SJSA1 (cell line): ENCODE measurements around the gene MDK. TPM values are rescaled to one million over a fixed set of nuclear protein-coding genes. Genes with fewer than 3 reads are reported as not detected.
A peak's percentile ranks its signal among the peaks of the same experiment; 100 is the strongest.
"Not testable (repeated sequence)": the region's sequence is repeated elsewhere in the genome, so short reads cannot be mapped to it uniquely, and the experiment has no call there.

Experiments
- DNase-seq, 2 experiments: peaks; one replicate each; pipeline ENCODE4 v3.0.0-alpha.2; 2015 to 2020; ENCODE audit warnings: low spot score in 2 of 2, low read depth in 1 of 2
- H3K27ac ChIP-seq: fragments of 250-450 bp; sonication (Bioruptor Pico); 2 replicates; pipeline ENCODE4 v1.5.1; 2020; ENCODE audit warnings: mild to moderate bottlenecking, moderate library complexity
- H3K27me3 ChIP-seq: fragments of 250-450 bp; sonication (Bioruptor Pico); replicated peaks from 2 replicates; pipeline ENCODE4 v1.5.1; 2020; ENCODE audit warnings: mild to moderate bottlenecking, moderate library complexity
- H3K36me3 ChIP-seq: fragments of 250-450 bp; sonication (Bioruptor Pico); 2 replicates; pipeline ENCODE4 v1.5.1; 2020; ENCODE audit warnings: mild to moderate bottlenecking
- H3K4me1 ChIP-seq: fragments of 250-450 bp; sonication (Bioruptor Pico); replicated peaks from 2 replicates; pipeline ENCODE4 v1.6.1; 2021; ENCODE audit warnings: mild to moderate bottlenecking
- H3K4me3 ChIP-seq: fragments of 250-450 bp; sonication (Bioruptor Pico); 2 replicates; pipeline ENCODE4 v1.5.1; 2020; ENCODE audit warnings: mild to moderate bottlenecking
- H3K9me3 ChIP-seq: fragments of 250-450 bp; sonication (Bioruptor Pico); replicated peaks from 2 replicates; pipeline ENCODE4 v1.5.1; 2020; ENCODE audit warnings: mild to moderate bottlenecking
- total RNA-seq: library from RNA; depleted of rRNA; stranded (reverse); fragments of >200 nt; shearing (Covaris generic); gene quantifications from 2 replicates; pipeline ENCODE4 v1.2.3, GENCODE V29; 2014

Gene MDK
- total RNA-seq, 1 experiment from 2014 or later = 164 TPM

DNA sequence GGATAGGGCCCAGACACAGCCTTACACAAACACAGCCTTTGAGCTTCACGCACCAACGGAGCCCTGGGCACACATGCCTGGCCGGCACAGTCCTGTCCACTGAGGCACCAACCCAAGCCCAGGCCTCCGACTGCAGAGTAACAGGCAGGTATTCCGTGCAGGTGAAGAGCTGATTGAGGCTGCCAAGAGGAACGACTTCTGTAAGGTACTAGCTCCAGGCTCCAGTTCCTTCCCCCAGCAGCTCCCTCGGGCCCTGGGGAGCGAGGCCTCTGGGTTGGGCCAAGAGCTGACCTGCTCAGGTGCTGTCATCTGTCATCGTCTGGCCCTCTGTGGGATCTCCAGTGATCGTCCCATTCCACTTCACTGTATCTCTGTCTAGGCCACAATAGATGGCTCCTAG is 3.2 kb upstream of the MDK start:
- H3K4me3 ChIP-seq = no peak overlapping the region
- H3K4me1 ChIP-seq = peaks cover 22% of the 10 kb centered on the region
- H3K9me3 ChIP-seq = no peaks in the 10 kb centered on the region
- H3K27me3 ChIP-seq = no peaks in the 10 kb centered on the region
- H3K27ac ChIP-seq = no peak overlapping the region
- DNase-seq = no peak
- H3K36me3 ChIP-seq = peaks cover 38% of the 10 kb centered on the region

DNA sequence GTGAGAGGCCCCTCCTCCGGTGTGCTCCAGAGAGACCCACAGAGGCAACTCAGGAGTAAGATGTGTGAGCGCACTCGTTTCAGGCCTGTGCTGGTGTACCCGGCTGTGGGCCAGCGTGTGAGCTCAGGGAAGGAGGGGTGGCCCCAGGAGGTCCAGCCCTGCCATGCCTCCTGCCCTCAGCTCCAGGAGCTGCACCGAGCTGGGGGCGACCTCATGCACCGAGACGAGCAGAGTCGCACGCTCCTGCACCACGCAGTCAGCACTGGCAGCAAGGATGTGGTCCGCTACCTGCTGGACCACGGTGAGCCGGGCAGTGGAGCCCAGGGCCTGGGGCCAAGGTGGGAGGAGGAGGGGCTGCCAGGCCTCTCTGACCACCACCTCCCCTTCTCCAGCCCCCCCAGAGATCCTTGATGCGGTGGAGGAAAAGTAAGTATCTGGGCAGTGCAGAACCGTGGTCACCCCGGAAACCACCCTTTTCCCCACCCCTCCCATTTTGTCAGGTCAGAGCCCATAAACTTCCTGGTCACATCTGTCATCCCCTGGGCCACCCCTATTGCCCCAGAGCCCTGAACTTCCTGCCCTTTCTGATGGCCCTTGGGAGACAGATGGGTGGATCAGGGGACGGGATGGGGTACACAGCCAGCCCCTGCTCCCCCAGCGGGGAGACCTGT is 2.5 kb upstream of the MDK start:
- no peaks in the 10 kb centered on the region for H3K9me3 ChIP-seq
- H3K27ac ChIP-seq = no peak overlapping the region
- no peak overlapping the region for H3K4me3 ChIP-seq
- H3K27me3 ChIP-seq = no peaks in the 10 kb centered on the region
- peaks cover 36% of the 10 kb centered on the region for H3K36me3 ChIP-seq
- no peak for DNase-seq
- peaks cover 22% of the 10 kb centered on the region for H3K4me1 ChIP-seq

DNA sequence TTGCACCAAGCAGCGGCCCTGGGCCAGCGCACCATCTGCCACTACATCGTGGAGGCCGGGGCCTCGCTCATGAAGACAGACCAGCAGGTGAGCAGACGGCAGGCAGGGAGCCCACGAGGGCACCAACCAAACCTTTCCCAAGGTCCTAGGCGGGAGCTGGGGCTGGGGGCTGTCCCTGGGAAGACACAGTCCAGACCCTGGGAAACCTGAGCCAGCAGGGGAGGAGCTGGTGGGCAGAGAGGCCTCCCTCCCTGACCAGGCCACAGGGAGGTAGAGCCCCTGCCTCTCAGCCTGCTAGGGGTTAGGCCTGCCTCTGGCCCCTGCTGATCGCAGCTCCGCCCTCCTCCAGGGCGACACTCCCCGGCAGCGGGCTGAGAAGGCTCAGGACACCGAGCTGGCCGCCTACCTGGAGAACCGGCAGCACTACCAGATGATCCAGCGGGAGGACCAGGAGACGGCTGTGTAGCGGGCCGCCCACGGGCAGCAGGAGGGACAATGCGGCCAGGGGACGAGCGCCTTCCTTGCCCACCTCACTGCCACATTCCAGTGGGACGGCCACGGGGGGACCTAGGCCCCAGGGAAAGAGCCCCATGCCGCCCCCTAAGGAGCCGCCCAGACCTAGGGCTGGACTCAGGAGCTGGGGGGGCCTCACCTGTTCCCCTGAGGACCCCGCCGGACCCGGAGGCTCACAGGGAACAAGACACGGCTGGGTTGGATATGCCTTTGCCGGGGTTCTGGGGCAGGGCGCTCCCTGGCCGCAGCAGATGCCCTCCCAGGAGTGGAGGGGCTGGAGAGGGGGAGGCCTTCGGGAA is 1.8 kb upstream of the MDK start:
- H3K27me3 ChIP-seq, H3K9me3 ChIP-seq, H3K4me3 ChIP-seq, H3K27ac ChIP-seq, DNase-seq: not testable (repeated sequence)
- H3K4me1 ChIP-seq = peaks cover 22% of the 10 kb centered on the region
- H3K36me3 ChIP-seq = peaks cover 28% of the 10 kb centered on the region

DNA sequence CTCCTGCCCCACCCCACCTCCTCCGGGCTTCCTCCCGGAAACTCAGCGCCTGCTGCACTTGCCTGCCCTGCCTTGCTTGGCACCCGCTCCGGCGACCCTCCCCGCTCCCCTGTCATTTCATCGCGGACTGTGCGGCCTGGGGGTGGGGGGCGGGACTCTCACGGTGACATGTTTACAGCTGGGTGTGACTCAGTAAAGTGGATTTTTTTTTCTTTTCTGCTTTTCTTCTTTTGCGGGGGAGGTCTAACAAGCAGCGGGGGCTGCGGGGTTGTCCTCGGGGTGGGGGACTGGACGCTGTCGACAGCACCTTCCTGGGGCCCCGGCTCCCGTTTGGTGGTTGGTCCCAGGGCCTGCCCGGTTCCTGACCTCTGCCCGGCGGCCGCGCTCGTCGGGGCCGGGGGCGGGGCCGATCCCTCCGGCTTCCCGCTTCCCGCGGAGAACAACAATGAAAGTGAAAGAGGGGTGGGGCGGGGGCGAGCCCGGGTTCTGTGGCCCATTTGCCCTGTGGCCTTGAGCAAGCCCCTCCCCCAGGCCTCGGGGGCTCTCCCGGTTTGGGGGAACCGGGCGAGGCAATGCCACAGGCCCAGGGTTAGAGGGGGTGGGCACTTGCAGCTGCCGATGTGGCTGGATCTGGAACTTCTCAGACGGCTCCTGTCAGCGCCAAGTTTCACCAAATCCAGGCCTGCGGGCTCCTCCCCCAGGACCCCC is 975 bp upstream of the MDK start:
- Histone ChIP-seq H3K27ac (peak overlapping the region; percentile 64), H3K36me3 (peaks cover 20% of the 10 kb centered on the region), H3K4me1 (peaks cover 22% of the 10 kb centered on the region), H3K4me3 (peak overlapping the region; percentile 54), H3K27me3 (no peaks in the 10 kb centered on the region), H3K9me3 (no peaks in the 10 kb centered on the region)
- peak; percentile 67 to 82 for DNase-seq

DNA sequence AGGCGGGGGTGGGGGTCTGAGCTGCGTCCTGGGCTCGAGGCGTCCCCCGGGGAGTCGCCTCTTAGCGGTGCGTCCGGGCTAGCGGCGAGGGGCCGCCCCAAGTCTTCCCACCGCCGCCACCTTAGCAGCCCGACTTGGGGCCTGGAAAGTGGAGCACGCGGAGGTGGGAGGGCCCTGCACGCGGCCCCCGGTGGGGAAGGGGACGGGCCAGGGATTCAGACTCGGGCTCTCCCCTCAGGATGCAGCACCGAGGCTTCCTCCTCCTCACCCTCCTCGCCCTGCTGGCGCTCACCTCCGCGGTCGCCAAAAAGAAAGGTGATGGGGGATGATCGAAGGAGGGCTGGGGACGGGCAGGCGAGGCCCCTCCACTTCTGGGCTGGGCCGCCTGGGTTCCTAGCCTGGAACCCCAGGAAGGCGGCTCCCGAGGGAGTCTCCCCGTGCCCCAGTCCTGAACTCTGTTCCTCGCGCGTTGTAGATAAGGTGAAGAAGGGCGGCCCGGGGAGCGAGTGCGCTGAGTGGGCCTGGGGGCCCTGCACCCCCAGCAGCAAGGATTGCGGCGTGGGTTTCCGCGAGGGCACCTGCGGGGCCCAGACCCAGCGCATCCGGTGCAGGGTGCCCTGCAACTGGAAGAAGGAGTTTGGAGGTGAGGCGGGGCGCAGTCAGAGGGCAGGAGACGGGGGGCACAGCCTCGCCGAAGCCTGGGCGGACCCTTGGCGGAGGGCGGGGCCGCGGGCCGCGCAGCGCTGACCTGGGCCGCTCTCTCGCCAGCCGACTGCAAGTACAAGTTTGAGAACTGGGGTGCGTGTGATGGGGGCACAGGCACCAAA is 563 bp downstream of the MDK start:
- H3K27me3 ChIP-seq = no peaks in the 10 kb centered on the region
- no peaks in the 10 kb centered on the region for H3K9me3 ChIP-seq
- H3K27ac ChIP-seq = no peak overlapping the region
- DNase-seq = peak in 1 of 2 experiments; percentile 23
- peak overlapping the region; percentile 54 for H3K4me3 ChIP-seq
- peaks cover 22% of the 10 kb centered on the region for H3K4me1 ChIP-seq
- H3K36me3 ChIP-seq = peaks cover 7% of the 10 kb centered on the region; the same call in 1 of the 2 replicates

DNA sequence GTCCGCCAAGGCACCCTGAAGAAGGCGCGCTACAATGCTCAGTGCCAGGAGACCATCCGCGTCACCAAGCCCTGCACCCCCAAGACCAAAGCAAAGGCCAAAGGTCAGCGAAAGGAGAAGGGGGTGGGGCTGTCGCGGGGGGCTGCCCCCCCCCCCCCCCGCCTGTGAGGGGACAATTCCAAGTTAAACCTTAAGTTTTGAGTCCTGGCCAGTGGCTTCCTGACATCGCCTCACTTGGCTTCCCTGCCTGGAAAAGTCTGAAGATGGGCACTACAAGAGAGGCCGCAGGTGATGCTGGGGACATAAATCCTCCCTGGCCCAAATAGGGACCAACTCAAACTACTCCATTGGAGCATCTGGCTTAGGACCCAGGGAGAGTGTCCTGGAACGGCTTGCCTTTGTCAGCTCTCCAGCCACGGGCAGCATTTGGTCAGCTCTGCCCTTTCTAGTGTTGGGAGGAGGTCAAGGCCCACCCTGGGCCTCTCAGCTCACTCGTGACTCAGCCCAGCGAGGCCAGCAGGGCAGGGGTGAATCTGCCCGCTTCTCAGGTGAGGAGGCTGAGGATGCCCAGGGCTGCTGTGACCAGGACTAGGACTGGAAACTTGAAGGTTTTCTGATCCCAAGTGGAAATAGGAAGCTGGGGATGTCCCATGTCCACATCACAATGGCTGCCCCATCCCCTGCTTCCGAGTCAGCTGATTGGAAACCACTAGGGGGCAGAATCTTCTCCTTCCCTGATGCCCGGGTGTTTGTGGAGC is 1.4 kb downstream of the MDK start:
- Histone ChIP-seq H3K27ac (no peak overlapping the region), H3K9me3 (no peaks in the 10 kb centered on the region), H3K4me1 (peaks cover 22% of the 10 kb centered on the region), H3K27me3 (no peaks in the 10 kb centered on the region), H3K4me3 (peak overlapping the region; percentile 54), H3K36me3 (peaks cover 7% of the 10 kb centered on the region; the same call in 1 of the 2 replicates)
- peak in 1 of 2 experiments; percentile 45 for DNase-seq

DNA sequence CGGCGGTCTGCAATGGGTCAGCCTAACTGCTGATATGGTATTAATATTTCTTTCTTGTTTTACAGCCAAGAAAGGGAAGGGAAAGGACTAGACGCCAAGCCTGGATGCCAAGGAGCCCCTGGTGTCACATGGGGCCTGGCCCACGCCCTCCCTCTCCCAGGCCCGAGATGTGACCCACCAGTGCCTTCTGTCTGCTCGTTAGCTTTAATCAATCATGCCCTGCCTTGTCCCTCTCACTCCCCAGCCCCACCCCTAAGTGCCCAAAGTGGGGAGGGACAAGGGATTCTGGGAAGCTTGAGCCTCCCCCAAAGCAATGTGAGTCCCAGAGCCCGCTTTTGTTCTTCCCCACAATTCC is 1.9 kb downstream of the MDK start:
- no peak overlapping the region for H3K4me3 ChIP-seq
- no peak overlapping the region for H3K27ac ChIP-seq
- H3K27me3 ChIP-seq = peaks cover 4% of the 10 kb centered on the region; the same call in 1 of the 2 replicates
- H3K4me1 ChIP-seq = peaks cover 22% of the 10 kb centered on the region
- no peaks in the 10 kb centered on the region for H3K9me3 ChIP-seq
- peaks cover 7% of the 10 kb centered on the region; the same call in 1 of the 2 replicates for H3K36me3 ChIP-seq
- DNase-seq = no peak

DNA sequence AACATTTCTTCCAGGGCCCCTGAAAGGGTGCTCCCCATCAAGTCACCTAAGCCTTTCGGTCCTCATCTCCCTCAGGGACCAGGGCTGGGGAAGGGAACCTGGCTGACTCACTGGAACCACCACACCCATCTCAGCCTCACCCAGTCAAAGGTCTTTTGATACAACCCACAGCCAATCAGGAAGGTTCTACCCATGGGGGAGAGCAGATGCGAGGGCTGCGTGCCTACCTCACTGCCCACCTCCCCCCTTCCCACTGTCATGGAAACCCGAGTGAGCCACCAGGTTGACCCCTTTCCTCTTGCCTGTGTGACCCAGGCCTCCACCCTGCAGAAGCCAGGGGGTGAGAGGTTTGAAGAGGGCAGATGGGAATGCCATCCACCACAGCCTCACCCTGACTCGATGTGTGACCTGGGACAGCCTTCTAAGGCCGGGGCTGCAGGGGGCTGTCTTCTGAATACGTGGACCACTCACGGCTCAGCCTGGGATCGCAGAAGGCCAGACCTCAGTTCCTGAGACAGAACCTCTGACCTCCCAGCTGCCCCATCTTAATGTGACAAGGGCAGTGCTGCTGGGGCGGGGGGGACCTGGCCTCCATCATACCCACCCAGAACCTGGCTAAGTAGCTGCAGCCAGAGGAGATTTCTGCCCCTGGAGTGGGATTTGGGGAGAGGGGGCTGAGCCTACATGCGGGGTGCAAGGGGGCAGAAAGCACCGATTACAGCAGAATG is 2.7 kb downstream of the MDK start:
- Histone ChIP-seq H3K4me3 (no peak overlapping the region), H3K4me1 (peaks cover 25% of the 10 kb centered on the region), H3K9me3 (no peaks in the 10 kb centered on the region; the same call in 1 of the 2 replicates), H3K36me3 (peaks cover 7% of the 10 kb centered on the region; the same call in 1 of the 2 replicates), H3K27ac (no peak overlapping the region), H3K27me3 (peaks cover 12% of the 10 kb centered on the region)
- no peak for DNase-seq

DNA sequence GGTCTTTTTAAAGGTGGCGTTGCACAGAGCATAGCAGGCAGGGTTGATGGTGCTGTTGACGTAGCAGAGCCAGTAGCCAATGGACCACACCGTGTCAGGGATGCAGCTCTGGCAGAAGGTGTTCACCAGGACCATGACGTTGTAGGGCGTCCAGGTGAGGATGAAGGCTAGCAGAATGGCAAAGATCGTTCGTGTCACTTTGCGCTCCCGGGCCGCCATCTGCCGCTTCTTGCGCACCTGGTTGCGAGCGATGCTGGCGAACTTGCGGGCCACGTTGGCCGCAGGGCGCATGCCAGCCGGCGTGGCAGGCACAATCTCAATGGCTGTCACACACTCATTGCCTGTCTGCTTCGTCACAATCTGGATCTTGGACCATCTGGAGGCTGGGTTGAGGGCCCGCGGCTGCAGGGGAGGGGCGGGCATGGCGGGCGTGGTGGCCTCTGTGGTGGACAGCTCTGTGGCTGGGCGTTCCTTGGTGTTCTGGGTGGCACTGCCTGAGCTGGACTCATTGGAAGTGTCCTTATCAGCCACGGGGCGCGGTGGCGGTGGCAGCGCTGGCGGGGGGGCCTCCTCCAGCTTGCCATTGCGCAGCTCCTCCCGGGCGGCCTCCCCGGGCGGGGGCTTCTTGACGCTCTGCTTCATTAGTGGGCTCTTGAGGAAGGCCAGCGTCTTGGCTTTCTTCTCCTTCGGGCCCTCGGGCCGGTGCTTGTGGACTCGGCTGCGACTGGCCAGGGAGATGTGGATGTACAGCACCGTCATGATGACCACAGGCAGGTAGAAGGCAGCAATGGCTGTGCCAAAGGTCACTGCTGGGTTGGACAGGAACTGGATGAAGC is 3.9 kb downstream of the MDK start:
- Histone ChIP-seq H3K27me3 (peaks cover 24% of the 10 kb centered on the region), H3K36me3 (peaks cover 7% of the 10 kb centered on the region; the same call in 1 of the 2 replicates), H3K9me3 (peaks cover 4% of the 10 kb centered on the region), H3K4me3 (no peak overlapping the region), H3K27ac (no peak overlapping the region), H3K4me1 (peaks cover 35% of the 10 kb centered on the region)
- no peak for DNase-seq

DNA sequence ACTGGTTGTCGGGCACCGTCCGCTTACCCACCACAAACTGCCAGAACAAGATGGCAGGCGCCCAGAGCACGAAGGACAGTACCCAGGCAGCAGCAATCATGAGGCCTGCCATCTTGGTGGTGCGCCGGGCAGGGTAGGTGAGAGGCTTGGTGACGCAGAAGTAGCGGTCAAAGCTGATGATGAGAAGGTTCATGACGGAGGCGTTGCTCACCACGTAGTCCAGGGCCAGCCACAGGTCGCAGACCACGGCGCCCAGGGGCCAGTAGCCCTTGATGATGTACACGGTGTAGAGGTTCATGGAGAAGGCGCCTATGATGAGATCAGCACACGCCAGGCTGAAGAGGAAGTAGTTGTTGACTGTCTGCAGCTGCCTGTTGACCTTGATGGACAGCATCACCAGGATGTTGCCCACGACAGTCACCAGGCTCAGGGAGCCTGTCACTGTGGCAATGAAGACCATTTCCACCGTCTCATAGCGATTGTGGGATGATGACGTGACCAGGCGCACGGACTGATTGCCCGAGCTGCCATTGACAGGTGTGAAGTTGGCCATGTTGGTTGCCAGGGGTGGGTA is 4.6 kb downstream of the MDK start:
- Histone ChIP-seq H3K4me3 (no peak overlapping the region), H3K9me3 (peaks cover 4% of the 10 kb centered on the region), H3K27me3 (peaks cover 30% of the 10 kb centered on the region), H3K27ac (no peak overlapping the region), H3K4me1 (peaks cover 32% of the 10 kb centered on the region), H3K36me3 (peaks cover 7% of the 10 kb centered on the region; the same call in 1 of the 2 replicates)
- no peak for DNase-seq

DNA sequence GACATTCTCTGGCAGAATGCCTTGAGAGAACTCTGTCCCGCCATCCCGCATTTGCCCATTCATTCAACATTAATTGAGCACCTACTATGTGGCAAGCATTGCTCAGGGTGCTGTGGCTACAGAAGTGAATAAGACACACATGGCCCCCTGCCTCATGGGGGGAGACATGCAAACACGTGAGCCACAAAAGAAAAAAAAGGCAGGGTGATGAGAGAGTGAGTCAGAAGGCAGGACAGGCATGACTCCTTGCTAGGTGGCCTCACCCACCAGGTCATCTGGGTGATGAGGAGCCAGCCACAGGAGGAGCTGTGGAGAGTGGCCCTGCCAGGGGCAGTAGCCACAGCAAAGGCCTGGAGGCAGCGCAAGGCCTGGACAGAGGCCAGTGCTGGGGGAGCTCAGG is 5.2 kb downstream of the MDK start:
- no peak overlapping the region for H3K27ac ChIP-seq

More for the DNA sequence above, 5.2 kb downstream of the MDK start:
- no peak overlapping the region for H3K4me3 ChIP-seq
- no peak for DNase-seq
- H3K36me3 ChIP-seq = peaks cover 7% of the 10 kb centered on the region; the same call in 1 of the 2 replicates
- peaks cover 37% of the 10 kb centered on the region for H3K4me1 ChIP-seq
- peaks cover 33% of the 10 kb centered on the region for H3K27me3 ChIP-seq
- H3K9me3 ChIP-seq = peaks cover 4% of the 10 kb centered on the region
